Activated CD4-positive, alpha-beta T cell treated with anti-CD3 and anti-CD28 coated beads, Interleukin-2, amount 50 U/mL, for 4 hours (primary cell): ENCODE measurements around the gene MORC4.
A peak's percentile ranks its signal among the peaks of the same experiment; 100 is the strongest.
"Not testable (repeated sequence)": the region's sequence is repeated elsewhere in the genome, so short reads cannot be mapped to it uniquely, and the experiment has no call there.

ENCODE experiments used
- DNase-seq, 2 experiments: peaks; one replicate each; pipeline ENCODE4 v3.0.0-alpha.2; 2020

Gene MORC4

GRCh38 chrX:107000013-107000515, at the start of gene MORC4:
MORC4 (minus strand) TSS chrX:107000212; CDS start chrX:106999969, 243 bp downstream.
- peak; percentile 55 to 57 for DNase-seq

GRCh38 chrX:107047622-107048021, 47.6 kb upstream of the MORC4 start:
- no peak for DNase-seq

- DNase-seq, result no peak
Observed at GRCh38 chrX:107029752-107030151, 29.7 kb upstream of the MORC4 start.

- no peak for DNase-seq
Observed at GRCh38 chrX:107025545-107025944, 25.5 kb upstream of the MORC4 start.

- DNase-seq, result no peak
Observed at GRCh38 chrX:107014936-107015335, 14.9 kb upstream of the MORC4 start.

- DNase-seq, result no peak
Observed at GRCh38 chrX:107008034-107008433, 8.0 kb upstream of the MORC4 start.

GRCh38 chrX:106999002-106999975, 723 bp downstream of the MORC4 start:
- peak; percentile 25 to 34 for DNase-seq

GRCh38 chrX:106997611-106998010, 2.4 kb downstream of the MORC4 start:
- no peak for DNase-seq

GRCh38 chrX:106995678-106996077, 4.3 kb downstream of the MORC4 start:
- DNase-seq, result no peak

GRCh38 chrX:106987488-106987887, 12.5 kb downstream of the MORC4 start:
- DNase-seq, result no peak

- no peak for DNase-seq
Observed at GRCh38 chrX:106980952-106981626, 18.9 kb downstream of the MORC4 start.

GRCh38 chrX:106976416-106976815, 23.6 kb downstream of the MORC4 start:
- no peak for DNase-seq

GRCh38 chrX:106973433-106974149, 26.4 kb downstream of the MORC4 start:
- no peak for DNase-seq

GRCh38 chrX:106972896-106973295, 27.1 kb downstream of the MORC4 start:
- DNase-seq, result no peak

GRCh38 chrX:106966547-106966946, 33.5 kb downstream of the MORC4 start:
- not testable (repeated sequence) for DNase-seq

GRCh38 chrX:106964290-106964689, 35.7 kb downstream of the MORC4 start:
- DNase-seq, result no peak

- no peak for DNase-seq
Observed at GRCh38 chrX:106963111-106963510, 36.9 kb downstream of the MORC4 start.

- no peak for DNase-seq
Observed at GRCh38 chrX:106959901-106960300, 40.1 kb downstream of the MORC4 start.

- no peak for DNase-seq
Observed at GRCh38 chrX:106957856-106958255, 42.2 kb downstream of the MORC4 start.

- DNase-seq, result no peak
Observed at GRCh38 chrX:106955004-106955772, 44.8 kb downstream of the MORC4 start.

GRCh38 chrX:106954041-106954440, 46.0 kb downstream of the MORC4 start:
- DNase-seq, result no peak

- DNase-seq, result no peak
Observed at GRCh38 chrX:106952988-106953387, 47.0 kb downstream of the MORC4 start.
